IPS-NIHi7 (cell line): Measurements from ENCODE around the gene EPN1.
A peak's percentile ranks its signal among the peaks of the same experiment; 100 is the strongest.

Experiments
- DNase-seq: peaks from one replicate; pipeline ENCODE4 v3.0.0; 2012; ENCODE audit warnings: mixed read lengths; ENCODE audit errors: extremely low spot score

The EPN1 gene

GRCh38 chr19:55646889-55647731, 27.9 kb upstream of the EPN1 start:
- DNase-seq, result no peak

GRCh38 chr19:55647732-55648584, 27.1 kb upstream of the EPN1 start, which contains the start of gene CCDC106:
Gene CCDC106 (plus strand): TSS chr19:55648212. CDS start chr19:55649047, 835 bp downstream.
- DNase-seq, result peak; percentile 76

GRCh38 chr19:55648585-55649267, 26.3 kb upstream of the EPN1 start:
- DNase-seq, result no peak

GRCh38 chr19:55649268-55650125, 25.5 kb upstream of the EPN1 start:
- DNase-seq, result no peak

- no peak for DNase-seq
Observed at GRCh38 chr19:55650126-55650557, 24.9 kb upstream of the EPN1 start.

- no peak for DNase-seq
Observed at GRCh38 chr19:55650602-55651230, 24.3 kb upstream of the EPN1 start.

- DNase-seq, result no peak
Observed at GRCh38 chr19:55651236-55651635, 23.8 kb upstream of the EPN1 start.

GRCh38 chr19:55652311-55653128, 22.5 kb upstream of the EPN1 start:
- DNase-seq, result no peak

GRCh38 chr19:55653651-55654322, 21.2 kb upstream of the EPN1 start:
- DNase-seq, result peak; percentile 85

GRCh38 chr19:55654323-55654867, 20.6 kb upstream of the EPN1 start:
- DNase-seq, result peak; percentile 88

GRCh38 chr19:55654868-55655647, 20.0 kb upstream of the EPN1 start, which contains the start of gene U2AF2:
Gene U2AF2 (plus strand): TSS chr19:55655035. CDS start chr19:55655105, 70 bp downstream.
- DNase-seq, result peak; percentile 94

- DNase-seq, result no peak
Observed at GRCh38 chr19:55655648-55656040, 19.4 kb upstream of the EPN1 start.

- DNase-seq, result no peak
Observed at GRCh38 chr19:55656552-55656951, 18.5 kb upstream of the EPN1 start.

- DNase-seq, result no peak
Observed at GRCh38 chr19:55656988-55657747, 17.9 kb upstream of the EPN1 start.

GRCh38 chr19:55658846-55659459, 16.1 kb upstream of the EPN1 start:
- DNase-seq, result no peak

GRCh38 chr19:55659822-55660221, 15.2 kb upstream of the EPN1 start:
- no peak for DNase-seq

GRCh38 chr19:55660404-55660803, 14.6 kb upstream of the EPN1 start:
- DNase-seq, result no peak
